HTR-8/SVneo (cell line): ENCODE data around the gene GTF2H4.
"Not testable (repeated sequence)": the region's sequence is repeated elsewhere in the genome, so short reads cannot be mapped to it uniquely, and the experiment has no call there.

ENCODE experiments used
- DNase-seq: peaks from one replicate; pipeline ENCODE4 v3.0.0; 2011; ENCODE audit warnings: low spot score, mixed read lengths; ENCODE audit not compliant: insufficient read length
- FAIRE-seq: peaks from 2 replicates; lab custom pipeline; 2011; peaks lifted over from hg19 to GRCh38; lab: Jason Lieb, UNC

Gene GTF2H4

DNA sequence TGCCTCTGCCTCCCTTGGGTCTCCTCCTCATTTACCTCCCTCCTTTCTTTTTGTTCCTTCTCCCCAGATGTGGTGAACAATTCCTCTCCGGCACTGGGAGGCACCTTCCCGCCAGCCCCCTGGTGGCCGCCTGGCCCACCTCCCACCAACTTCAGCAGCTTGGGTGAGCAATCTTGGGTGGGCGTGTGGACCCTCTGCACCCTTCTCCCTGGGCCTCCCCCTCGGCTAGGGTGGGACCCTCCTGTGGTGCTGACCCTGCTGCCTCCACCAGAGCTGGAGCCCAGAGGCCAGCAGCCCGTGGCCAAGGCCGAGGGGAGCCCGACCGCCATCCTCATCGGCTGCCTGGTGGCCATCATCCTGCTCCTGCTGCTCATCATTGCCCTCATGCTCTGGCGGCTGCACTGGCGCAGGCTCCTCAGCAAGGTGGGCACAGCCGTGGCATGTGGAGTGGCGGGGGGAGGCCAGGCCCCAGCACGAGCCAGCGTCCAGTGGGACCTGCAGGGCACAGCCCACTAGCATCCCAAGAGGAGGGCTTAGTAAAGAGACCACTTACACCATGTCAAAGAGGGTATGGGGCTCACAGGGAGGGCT, 14.9 kb upstream of the GTF2H4 start:
- FAIRE-seq (peak; percentile 31), DNase-seq (no peak)

DNA sequence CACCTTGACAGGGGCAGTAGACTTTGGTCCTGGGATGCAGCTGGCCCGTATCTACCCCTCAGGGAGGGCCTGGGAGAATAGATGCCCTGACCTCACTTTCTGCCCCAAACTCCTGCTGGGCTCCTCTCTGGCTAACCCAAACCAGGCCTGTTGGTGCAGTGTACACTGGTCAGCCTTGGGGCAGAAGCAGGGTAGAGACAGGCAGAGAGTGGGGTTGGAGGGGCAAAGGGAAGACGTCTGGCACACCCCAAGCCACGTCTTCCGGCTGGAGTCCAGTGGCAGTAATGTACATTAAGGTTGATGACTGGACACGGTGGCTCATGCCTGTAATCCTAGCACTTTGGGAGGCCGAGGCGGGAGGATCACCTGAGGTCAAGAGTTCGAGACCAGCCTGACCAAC, 14.3 kb upstream of the GTF2H4 start:
- no peak for DNase-seq
- FAIRE-seq, result no peak

DNA sequence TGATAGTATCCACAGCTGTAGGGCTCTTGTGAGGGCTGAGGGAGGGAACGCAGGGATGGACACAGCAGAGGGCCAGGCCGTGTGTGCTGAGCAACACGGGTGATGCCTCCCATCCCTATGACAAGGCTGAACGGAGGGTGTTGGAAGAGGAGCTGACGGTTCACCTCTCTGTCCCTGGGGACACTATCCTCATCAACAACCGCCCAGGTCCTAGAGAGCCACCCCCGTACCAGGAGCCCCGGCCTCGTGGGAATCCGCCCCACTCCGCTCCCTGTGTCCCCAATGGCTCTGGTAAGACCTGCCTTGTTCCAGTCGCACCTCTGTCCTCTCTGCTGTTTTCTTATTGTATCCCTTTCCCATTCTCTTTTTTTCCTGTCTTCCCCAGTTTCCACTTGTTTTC, 13.6 kb upstream of the GTF2H4 start:
- FAIRE-seq (no peak), DNase-seq (no peak)

- DNase-seq (no peak), FAIRE-seq (no peak)
Observed at GRCh38 chr6:30894935-30895334, 13.1 kb upstream of the GTF2H4 start.

- FAIRE-seq, result no peak
- DNase-seq, result no peak
Observed at GRCh38 chr6:30895343-30895742, 12.7 kb upstream of the GTF2H4 start.

DNA sequence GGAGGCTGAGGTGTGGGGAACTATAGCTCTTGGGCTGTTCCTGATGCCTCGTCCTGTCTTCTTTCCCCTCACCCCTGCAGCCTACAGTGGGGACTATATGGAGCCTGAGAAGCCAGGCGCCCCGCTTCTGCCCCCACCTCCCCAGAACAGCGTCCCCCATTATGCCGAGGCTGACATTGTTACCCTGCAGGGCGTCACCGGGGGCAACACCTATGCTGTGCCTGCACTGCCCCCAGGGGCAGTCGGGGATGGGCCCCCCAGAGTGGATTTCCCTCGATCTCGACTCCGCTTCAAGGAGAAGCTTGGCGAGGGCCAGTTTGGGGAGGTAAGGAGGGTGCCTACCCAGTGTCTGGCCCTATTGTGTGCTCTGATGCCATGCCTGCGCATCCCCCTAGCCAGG, 11.5 kb upstream of the GTF2H4 start:
- no peak for FAIRE-seq
- no peak for DNase-seq

DNA sequence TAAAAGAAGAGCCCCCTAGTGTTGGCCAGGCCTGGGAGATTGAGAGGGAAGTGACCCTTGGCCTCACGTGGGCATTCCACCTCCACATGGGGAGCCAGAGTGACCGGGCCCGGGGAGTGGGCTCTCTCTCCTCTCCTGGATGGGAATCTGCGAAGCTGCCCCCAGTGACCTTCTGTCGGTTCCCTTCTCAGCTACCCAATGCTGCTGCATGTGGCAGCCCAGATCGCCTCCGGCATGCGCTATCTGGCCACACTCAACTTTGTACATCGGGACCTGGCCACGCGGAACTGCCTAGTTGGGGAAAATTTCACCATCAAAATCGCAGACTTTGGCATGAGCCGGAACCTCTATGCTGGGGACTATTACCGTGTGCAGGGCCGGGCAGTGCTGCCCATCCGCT, 10.1 kb upstream of the GTF2H4 start:
- DNase-seq, result no peak
- no peak for FAIRE-seq

GRCh38 chr6:30898750-30899360, 9.2 kb upstream of the GTF2H4 start:
- DNase-seq (no peak), FAIRE-seq (no peak)

DNA sequence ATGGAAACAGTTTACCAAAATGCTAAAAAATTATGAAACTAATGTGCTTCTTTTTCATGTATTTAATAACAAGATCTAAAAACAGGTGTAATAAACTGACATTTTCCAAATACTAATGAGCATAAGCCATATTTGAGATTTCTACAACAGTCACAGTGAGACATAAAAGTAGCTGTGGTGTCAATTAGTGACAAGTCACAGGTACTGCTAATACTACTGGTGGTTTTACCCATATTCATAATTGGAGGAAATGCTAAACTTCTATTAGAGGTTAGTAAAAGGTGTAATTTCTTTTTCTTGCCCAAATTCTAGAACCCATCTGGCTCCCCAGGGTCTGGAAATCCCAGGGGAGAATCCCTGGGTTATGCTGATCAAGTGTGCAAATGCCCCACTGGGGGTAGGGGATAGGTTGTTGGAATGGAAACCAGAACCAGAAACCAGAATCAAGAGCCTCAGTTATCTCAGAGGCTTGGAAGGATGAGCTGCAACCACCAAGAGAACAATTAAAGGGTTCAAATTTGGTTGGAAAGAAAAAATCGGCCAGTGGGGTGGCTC, 7.1 kb upstream of the GTF2H4 start:
- FAIRE-seq, result no peak

DNA sequence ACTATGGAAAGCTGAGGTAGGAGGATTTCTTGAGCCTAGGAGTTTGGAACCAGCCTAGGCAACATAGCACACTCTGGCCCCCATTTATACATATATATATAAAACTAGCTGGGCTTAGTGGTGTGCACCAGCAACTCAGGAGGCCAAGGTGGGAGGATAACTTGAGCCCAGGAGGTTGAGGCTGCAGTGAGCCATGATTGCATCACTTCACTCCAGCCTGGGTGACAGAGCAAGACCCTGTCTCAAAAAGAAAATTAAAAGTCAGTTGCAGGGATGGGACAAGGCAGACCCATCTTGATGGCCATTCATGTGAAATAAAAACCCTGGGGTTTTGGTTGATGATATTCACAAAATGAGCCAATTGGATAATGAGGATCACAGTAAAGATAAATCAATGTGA, 6.6 kb upstream of the GTF2H4 start:
- FAIRE-seq (no peak), DNase-seq (no peak)

More for the DNA sequence above, 7.1 kb upstream of the GTF2H4 start:
- no peak for DNase-seq

DNA sequence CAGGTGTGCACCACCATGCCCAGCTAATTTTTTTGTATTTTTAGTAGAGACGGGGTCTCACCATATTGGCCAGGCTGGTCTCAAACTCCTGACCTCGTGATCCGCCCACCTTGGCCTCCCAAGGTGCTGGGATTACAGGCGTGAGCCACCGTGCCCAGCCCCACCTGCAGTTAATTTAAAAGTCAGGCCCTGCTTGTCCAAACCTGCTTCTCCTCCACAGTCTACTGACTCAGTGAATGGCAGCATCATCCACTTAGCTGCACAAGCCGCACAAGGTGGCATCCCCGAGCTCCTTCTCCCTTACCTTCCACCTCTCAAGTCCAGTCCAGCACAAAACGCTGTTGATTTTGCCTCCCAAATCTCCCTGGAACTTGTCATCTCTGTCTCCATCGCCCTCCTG, 5.8 kb upstream of the GTF2H4 start:
- not testable (repeated sequence) for DNase-seq, FAIRE-seq

DNA sequence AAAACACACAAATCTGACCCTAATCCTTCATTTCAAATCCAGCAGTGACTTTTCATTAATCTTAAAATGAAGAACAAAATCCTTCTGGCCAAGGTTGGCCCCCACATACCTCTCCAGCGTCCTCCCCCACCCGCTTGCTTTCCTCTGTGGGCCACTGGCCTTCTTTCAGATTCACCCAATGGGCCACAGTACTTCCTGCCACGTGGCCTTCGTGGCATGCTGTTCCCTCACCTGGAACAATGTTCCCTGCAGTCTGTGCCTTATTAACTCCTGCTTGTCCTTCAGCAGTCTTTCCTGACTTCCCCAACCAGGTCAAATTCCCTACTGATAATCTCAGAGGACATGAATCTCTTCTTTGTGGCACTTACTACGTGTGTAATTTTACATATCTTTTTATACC, 5.3 kb upstream of the GTF2H4 start:
- FAIRE-seq (no peak), DNase-seq (no peak)

- FAIRE-seq (no peak), DNase-seq (no peak)
Observed at GRCh38 chr6:30903236-30903635, 4.8 kb upstream of the GTF2H4 start.

- FAIRE-seq, result not testable (repeated sequence)
Observed at GRCh38 chr6:30907290-30907757, 683 bp upstream of the GTF2H4 start.

GRCh38 chr6:30908700-30909099, 693 bp downstream of the GTF2H4 start:
- no peak for FAIRE-seq
- DNase-seq, result no peak

More at GRCh38 chr6:30907290-30907757, 683 bp upstream of the GTF2H4 start:
- DNase-seq, result not testable (repeated sequence)

- not testable (repeated sequence) for FAIRE-seq, DNase-seq
Observed at GRCh38 chr6:30910473-30910872, 2.5 kb downstream of the GTF2H4 start.

GRCh38 chr6:30912746-30913520, 4.9 kb downstream of the GTF2H4 start:
- DNase-seq, result no peak
- no peak for FAIRE-seq

DNA sequence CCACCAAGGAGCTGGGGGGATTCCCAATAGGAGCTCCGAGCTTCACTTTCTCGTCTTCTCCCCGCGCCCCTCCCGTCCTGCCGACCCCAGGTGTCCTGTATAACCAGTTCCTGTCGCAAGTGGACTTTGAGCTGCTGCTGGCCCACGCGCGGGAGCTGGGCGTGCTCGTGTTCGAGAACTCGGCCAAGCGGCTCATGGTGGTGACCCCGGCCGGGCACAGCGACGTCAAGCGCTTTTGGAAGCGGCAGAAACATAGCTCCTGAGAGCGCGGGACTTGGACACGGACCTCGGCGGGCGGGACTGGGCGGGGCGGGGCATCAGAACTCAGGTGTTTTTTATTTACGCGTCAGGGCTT, 5.7 kb downstream of the GTF2H4 start:
- no peak for DNase-seq
- FAIRE-seq, result no peak

DNA sequence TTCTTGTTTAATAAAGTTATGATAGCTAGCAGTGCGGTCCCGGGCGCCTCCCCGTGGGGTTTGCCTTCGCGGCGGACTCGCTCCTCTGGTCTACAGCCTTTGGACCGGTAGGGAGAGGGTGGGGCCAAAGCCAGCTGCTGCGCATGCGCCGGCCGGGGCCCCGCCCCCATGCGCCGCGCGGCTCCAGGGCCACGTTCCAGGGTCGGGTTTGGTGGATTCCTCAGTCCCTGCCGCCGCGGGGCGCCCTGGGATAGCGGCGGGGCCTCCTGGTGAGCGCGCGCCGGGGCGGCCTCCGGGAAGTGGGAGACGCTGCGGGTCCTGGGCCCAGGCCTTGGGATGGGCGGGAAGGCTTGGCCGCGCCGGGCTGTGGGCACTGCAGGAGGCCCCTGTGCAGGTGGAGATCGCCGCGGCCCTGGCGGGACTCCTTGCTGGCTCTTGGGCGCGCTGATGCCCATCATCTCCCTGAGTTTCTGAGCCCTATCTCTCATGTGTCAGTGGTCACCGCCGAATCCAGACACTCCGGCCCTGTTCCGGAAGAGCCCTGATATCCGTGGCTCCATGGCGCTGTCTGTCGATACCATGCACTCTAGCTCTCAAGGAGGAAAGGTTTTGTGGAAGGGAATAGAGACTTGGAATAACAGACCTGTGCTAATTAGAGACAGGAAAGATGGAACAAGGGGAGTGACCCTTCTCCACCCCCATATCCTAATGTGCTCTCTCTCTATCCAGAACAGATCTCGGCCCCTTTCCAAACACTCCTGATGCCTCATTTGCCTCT, 6.3 kb downstream of the GTF2H4 start, which contains the start of gene VARS2:
TSS of gene VARS2 (plus strand) at position 163 of the 778 bp plus-strand sequence. CDS start at position 762, 599 bp downstream.
- peak; percentile 98 for DNase-seq
- peak; percentile 57 for FAIRE-seq
